Measurements from ENCODE around the gene RHOV.

RHOV gene

DNA sequence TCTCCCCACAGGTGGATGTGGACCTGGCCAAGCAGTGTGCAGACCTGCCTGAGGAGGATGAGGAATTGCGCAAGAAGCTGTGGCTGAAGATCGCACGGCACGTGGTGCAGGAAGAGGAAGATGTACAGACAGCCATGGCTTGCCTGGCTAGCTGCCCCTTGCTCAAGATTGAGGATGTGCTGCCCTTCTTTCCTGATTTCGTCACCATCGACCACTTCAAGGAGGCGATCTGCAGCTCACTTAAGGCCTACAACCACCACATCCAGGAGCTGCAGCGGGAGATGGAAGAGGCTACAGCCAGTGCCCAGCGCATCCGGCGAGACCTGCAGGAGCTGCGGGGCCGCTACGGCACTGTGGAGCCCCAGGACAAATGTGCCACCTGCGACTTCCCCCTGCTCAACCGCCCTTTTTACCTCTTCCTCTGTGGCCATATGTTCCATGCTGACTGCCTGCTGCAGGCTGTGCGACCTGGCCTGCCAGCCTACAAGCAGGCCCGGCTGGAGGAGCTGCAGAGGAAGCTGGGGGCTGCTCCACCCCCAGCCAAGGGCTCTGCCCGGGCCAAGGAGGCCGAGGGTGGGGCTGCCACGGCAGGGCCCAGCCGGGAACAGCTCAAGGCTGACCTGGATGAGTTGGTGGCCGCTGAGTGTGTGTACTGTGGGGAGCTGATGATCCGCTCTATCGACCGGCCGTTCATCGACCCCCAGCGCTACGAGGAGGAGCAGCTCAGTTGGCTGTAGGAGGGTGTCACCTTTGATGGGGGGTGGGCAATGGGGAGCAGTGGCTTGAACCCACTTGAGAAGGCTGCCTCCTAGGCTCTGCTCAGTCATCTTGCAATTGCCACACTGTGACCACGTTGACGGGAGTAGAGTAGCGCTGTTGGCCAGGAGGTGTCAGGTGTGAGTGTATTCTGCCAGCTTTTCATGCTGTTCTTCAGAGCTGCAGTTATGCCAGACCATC lies 28.8 kb upstream of the RHOV start:
- no peak for DNase-seq (ENCODE audit: low read depth)

DNA sequence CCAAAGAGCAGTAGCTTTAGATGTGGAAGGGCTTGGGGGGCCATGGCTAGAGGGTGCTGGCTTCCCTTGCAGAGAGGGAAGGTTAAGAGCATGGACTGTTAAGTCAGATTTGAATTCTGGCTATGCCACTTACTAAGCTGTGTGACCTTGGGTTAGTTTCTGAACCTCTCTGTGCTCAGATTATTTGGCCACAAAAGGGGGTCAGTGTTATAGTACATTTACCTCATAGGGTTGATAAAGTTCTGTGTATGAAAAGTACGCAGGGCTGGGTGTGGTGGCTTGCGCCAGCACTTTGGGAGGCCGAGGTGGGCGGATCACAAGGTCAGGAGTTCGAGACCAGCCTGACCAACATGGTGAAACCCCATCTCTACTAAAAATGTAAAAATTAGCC lies 27.0 kb upstream of the RHOV start:
- DNase-seq (ENCODE audit: low read depth): no peak

DNA sequence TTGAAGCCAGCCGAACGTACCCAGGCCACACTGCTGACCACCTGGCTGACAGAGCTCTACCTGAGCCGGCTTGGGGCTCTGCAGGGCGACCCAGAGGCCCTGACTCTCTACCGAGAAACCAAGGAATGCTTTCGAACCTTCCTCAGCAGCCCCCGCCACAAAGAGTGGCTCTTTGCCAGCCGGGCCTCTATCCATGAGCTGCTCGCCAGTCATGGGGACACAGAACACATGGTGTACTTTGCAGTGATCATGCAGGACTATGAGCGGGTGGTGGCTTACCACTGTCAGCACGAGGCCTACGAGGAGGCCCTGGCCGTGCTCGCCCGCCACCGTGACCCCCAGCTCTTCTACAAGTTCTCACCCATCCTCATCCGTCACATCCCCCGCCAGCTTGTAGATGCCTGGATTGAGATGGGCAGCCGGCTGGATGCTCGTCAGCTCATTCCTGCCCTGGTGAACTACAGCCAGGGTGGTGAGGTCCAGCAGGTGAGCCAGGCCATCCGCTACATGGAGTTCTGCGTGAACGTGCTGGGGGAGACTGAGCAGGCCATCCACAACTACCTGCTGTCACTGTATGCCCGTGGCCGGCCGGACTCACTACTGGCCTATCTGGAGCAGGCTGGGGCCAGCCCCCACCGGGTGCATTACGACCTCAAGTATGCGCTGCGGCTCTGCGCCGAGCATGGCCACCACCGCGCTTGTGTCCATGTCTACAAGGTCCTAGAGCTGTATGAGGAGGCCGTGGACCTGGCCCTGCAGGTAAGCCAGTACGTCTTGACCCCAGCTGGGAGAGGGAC lies 26.4 kb upstream of the RHOV start:
- DNase-seq (ENCODE audit: low read depth): no peak

DNA sequence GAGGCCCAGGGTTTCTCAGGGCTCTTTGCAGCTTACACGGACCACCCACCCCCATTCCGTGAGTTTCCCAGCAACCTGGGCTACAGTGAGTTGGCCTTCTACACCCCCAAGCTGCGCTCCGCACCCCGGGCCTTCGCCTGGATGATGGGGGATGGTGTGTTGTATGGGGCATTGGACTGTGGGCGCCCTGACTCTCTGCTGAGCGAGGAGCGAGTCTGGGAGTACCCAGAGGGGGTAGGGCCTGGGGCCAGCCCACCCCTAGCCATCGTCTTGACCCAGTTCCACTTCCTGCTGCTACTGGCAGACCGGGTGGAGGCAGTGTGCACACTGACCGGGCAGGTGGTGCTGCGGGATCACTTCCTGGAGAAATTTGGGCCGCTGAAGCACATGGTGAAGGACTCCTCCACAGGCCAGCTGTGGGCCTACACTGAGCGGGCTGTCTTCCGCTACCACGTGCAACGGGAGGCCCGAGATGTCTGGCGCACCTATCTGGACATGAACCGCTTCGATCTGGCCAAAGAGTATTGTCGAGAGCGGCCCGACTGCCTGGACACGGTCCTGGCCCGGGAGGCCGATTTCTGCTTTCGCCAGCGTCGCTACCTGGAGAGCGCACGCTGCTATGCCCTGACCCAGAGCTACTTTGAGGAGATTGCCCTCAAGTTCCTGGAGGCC lies 25.6 kb upstream of the RHOV start:
- DNase-seq (ENCODE audit: low read depth): no peak

DNA sequence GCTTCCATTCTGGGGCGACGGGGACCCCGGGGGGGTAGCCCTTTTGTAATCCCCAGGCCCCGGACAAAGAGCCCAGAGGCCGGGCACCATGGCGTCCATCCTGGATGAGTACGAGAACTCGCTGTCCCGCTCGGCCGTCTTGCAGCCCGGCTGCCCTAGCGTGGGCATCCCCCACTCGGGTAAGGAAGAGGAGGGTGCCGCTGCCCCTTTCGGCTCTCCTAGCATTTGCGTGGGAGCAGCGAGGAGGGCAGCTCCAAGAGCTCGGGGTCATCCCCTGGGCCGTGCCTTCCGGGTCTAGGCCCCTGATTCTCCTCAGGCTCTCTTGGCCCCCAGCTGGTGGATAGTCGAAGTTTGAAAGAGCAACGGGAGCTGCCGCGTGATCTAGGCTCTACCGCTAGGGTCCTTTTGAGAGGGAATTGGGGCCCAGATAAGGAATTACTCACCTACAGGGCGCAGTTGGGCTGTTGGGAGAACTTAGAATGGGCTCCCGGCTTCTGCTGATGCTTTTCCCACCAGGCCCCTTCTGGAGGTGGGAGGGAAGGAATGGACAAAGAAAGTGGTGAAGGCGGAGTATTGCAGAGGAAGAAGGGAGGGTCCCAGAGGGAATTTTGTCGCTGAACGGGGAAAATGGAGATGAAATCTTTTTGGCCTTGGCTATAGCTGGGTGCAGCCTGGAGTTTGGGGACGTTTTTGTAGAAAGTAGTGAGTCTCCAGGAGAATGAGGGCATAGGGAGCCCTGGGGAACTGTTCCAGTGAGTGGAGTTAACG lies 20.8 kb upstream of the RHOV start:
- no peak for DNase-seq (ENCODE audit: low read depth)

DNA sequence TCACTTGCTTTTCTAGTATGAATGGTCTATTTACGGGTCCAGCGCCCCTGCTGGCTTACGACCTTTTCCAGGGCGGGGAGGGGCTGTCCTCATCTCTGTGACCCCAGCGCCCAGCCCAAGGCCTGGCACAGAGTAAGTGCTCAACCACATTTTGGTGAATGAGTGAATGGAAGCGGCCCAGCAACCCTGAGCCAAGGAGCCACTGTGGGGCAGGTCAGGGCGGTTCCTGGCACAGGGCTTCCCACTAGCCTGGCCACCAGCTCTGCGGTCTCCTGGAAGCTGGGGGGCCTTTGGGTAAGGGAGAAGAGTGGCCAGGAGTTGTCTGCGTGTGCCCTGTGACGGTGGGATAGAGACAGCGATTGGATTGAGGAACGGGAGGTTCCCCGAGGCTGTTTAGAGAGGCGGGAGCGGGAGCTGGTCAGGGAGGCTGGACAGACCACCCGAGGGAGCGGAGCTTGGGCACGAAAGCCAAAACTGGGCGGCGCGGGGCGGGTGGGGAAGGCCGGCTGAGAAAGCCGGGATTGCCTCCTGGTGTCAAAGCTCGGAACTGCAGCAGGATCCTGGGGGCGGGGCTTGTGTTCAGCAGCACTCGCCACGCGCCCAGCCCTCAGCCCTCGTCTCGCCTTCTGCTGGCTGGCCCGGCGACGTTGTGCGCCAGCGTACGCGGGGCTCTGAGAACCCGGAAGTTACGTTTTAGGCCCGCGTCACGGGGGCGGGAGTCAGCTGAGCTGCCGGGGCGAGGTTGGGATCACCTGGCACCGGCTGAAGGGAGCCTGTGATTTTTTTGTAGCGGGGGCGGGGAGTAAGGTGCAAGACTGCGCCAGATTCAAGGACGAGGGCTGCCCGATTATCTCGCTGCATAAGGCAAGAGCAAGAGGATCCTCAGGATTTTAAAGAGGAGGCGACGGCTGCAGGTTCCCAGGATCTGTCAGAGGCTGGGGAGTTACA lies 20.0 kb upstream of the RHOV start, which contains the start of gene VPS18:
Gene VPS18, plus strand, starts transcription at position 718 of the 948 bp plus-strand sequence. CDS start 319 bp downstream, outside the sequence.
- peak; percentile 84 for DNase-seq (ENCODE audit: low read depth)

DNA sequence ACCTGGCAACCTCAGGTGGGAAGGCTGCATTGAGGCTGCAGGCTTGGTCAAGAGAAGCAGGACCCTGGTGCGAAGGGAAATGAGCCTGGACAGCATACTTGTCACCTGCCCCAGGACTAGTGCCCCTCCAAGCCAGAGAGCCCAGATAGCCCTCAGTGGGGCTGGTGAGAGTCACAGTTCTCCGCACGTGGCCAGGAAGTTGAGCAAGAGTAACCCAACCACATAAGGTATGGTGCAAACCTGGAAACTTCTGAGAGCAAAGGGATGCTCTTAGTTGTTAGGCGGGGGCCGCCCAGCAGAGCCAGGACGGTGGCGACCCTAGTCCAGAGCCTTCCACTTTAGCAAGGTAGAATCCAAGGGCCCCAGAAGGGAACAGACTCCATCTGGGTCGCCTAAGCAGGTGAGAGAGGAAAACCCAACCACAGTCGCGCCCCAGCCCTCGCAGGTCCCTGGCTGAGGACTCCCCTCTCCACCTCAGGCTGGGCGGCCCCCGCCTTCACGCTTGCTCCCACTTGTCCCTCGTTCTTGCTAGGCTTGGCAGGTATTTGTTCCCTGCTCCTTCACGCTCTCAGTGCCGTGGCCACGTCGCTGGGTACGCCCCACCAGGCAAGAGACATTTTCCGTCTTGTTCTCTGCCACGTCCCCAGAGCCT lies 19.1 kb upstream of the RHOV start:
- DNase-seq (ENCODE audit: low read depth): no peak

DNA sequence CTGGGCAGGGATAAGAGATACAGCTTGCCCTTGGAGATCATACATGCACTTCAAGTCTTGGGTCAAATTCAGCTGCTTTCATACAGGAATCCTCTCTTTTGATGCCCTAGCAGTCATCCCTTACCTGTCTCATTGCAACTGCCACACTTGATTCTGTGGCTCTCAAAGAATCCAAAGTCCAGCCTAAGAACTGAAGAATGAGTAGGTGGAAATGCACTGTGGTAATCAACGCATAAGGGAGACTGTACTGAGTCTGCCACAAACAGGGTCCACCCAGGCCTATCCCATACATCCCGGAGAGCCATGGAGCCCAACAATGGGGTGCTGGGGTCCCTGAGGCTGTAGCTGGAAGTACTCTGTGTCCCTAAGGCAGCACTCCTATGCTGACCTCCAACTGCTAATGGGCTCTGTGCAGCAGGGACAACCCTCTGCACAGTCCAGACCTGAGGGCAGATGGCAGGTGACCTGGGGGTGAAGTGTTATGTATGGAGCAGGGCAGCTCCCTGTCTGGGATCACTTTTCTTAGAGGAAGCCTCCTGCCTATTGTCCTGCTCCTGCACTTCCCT lies 18.5 kb upstream of the RHOV start:
- no peak for DNase-seq (ENCODE audit: low read depth)

DNA sequence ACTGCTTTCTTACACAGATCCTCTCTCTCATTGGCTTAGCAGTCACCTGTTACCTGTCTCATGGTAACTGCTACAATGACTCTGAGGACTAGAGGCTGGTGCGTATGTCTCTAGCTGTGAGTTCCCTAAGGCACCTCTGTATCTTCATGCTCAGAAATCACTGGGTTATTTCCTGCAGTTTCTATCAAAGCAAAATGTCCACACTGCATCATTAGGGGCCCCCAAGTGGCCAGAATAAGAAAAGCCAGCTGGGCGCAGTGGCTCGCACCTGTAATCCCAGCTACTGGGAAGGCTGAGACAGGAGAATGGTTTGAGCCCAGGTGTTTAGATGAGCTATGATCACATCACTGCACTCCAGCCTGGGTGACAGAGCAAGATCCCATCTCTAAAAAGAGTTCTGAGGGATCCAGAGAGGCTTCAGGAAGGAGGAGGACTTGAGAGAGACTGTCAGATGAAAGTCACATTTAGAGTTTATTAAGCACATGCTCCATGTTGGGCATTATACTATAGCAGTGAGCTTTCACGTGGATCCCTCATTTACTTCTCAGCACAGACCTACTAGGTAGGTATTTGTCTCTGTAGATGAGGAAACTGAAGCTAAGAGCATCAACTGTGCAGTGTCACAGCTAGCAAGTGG lies 17.9 kb upstream of the RHOV start:
- no peak for DNase-seq (ENCODE audit: low read depth)

DNA sequence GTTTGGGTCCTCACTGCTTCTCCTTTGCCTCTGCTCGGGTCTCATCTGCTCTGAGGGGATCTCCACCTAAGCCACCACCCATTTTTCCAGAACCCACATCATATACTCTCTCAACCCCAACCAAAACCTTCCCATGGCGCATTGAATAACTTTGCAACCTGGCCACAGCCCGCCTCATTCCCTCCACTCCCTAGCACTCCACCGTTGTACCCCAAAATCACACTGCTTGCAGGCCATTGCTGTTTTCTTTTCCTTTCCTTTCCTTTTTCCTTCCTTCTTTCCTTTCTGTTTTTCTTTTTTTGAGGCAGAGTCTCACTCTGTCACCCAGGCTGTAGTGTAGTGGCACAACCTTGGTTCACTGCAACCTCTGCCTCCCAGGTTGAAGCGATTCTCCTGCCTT lies 17.1 kb upstream of the RHOV start:
- no peak for DNase-seq (ENCODE audit: low read depth)

DNA sequence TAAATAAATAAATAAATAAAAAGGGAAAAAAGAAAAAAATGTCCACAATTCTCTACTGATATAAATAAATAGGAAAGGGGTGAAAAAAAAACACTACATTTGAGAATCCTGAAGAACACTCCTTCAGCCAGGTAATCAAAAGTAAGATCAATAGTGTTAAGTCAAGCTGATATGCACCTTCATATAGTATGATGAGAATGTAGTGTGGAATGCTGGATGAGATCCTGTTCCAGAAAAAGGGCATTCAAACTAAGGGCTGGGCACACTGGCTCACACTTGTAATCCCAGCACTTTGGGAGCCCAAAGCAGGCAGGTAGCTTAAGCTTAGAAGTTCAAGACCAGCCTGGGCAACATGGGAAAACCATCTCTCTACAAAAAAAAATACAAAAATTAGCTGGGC lies 15.1 kb upstream of the RHOV start:
- no peak for DNase-seq (ENCODE audit: low read depth)

DNA sequence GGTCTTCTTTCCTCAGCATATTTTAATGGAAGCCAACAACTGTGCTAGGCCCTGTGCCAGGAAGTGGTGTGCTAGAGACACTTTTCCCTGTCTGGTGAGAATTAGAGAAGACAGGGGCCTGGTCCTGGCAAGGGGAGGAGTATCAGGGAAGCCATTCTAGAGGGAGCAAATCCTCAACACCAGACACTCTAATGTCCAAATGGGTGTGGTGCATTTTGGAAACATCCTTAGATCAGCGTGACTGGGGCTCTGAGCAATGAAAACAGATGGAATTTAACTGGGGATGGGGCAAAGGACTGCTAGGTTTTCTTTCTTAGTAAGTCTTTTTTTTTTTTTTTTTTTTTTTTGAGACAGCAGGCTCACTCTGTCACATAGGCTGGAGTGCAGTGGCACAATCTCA lies 12.6 kb upstream of the RHOV start:
- no peak for DNase-seq (ENCODE audit: low read depth)

DNA sequence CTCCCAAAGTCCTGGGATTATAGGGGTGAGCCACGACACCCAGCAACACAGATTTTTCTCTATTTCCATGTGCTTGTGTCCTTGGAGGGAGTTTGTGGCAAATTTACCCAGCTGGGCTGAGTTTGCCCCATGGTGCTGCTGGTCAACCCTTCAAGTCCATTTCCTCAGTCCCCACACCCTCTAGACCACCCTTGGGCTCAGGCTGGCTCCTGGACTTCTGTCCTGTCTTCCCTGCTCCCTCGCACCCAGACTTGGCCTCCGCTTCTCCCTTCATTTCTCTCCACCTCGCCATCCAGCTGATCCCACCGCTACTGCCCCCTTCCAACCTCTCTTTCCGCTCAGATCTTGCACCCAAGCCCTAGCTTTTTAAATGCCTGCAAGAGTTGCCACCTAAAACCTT lies 7.3 kb upstream of the RHOV start:
- no peak for DNase-seq (ENCODE audit: low read depth)

DNA sequence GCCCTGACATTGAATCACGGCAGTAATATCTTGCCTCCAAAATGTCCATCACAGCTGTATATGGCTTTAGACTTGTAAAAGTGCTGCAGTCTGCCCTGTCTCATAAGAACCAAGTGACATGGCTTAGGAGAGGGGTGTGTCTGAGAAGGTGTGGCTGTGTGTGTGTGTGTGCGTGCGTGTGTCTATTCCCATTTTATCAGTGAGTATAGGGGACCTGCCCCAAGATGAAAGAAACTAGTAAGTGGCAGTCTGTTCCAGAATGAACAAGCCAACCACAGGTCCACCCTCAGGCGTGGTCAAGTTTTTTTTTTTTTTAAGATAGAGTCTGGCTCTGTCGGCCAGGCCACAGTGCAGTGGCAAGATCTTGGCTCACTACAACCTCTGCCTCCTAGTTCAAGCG lies 5.6 kb upstream of the RHOV start:
- DNase-seq (ENCODE audit: low read depth): no peak

DNA sequence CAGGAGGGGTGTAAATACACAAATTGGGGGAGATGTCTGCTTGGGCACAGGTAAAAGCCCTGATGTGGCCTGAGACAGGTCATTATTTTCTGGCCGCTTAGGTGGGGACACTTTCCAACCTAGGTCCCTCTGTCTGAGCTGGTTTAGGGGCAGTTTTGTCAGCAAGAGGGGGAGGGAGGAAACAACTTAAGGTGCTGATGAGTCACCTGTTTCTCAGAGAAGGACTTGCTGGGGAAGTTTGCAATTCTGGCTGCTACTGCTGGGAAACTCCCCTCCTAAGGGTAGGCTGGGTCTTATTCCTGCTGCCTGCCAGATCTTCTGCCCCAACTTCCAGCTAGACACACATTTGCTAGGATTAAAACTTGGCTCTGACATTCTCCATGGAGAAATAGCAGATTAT lies 4.8 kb upstream of the RHOV start:
- no peak for DNase-seq (ENCODE audit: low read depth)

DNA sequence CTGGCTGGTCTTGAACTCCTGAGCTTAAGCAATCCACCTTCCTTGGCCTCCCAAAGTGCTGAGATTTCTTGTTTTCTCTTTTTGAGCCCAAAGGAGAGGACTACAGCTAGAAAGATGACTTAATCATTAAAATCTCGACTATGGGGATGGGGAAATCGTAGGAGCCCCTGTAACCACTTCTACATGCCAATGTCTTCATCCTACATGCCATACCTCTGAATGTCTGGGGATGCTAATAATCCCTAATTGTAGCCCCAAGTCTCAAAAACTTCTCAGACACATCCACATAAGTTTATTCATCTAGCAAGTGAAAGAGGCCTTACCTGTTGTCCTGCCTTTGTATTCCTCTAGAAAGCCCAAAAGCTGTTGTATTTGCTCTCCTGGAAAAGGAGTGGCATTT lies 3.7 kb upstream of the RHOV start:
- no peak for DNase-seq (ENCODE audit: low read depth)

DNA sequence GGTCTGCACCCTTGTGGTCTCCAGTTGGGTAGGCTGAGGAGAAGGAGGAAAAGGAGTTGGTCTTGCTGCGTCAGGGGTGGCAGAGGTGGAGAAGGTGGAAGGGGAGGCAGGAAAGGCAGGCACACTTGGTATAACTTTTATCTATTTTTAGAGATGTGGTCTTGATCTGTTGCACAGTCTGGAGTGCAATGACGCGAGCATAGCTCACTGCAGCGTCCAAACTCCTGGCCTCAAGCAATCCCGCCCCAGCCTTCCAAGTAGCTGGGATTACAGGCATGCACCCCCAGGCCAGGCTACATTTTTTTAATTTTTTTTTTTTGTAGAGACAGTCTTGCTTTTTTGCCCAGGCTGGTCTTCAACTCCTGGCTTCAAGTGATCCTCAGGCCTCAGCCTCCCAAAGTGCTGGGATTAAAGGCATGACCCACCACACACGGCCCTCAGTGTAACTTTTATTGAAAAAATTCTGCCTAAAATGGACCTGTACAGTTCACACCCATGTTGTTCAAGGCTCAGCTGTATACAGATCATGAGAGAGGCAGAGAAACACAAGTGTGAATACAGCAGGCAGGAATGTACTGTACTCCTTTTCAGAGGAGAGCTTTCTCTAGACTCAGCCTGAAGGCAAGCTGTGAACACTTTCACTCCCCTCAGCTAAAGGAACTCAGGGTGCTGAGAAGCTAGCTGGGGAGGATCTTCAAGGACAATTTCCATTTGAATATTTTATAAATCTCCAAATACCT lies 2.1 kb upstream of the RHOV start:
- DNase-seq (ENCODE audit: low read depth): no peak

All from non-pigmented ciliary epithelial cell (primary cell).